ENCODE data around the gene FZD2. TPM values are rescaled to one million over a fixed set of nuclear protein-coding genes. Genes with fewer than 3 reads are reported as not detected.
A peak's percentile ranks its signal among the peaks of the same experiment; 100 is the strongest.

The FZD2 gene
- total RNA-seq, 1 donor from 2014 or later = 54.4 TPM

- TF ChIP-seq, protein P1, sequence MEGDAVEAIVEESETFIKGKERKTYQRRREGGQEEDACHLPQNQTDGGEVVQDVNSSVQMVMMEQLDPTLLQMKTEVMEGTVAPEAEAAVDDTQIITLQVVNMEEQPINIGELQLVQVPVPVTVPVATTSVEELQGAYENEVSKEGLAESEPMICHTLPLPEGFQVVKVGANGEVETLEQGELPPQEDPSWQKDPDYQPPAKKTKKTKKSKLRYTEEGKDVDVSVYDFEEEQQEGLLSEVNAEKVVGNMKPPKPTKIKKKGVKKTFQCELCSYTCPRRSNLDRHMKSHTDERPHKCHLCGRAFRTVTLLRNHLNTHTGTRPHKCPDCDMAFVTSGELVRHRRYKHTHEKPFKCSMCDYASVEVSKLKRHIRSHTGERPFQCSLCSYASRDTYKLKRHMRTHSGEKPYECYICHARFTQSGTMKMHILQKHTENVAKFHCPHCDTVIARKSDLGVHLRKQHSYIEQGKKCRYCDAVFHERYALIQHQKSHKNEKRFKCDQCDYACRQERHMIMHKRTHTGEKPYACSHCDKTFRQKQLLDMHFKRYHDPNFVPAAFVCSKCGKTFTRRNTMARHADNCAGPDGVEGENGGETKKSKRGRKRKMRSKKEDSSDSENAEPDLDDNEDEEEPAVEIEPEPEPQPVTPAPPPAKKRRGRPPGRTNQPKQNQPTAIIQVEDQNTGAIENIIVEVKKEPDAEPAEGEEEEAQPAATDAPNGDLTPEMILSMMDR (conservative IDR thresholded peaks at IDR 0.05) = no peak
- H3K4me3 Mint-ChIP-seq = peak overlapping the region; percentile 30
- H3K9me3 Mint-ChIP-seq = no peaks in the 10 kb centered on the region
- no peak for DNase-seq (ENCODE audit: extremely low spot score, unreplicated experiment)
- peaks cover 8% of the 10 kb centered on the region for H3K27me3 Mint-ChIP-seq
- peaks cover 35% of the 10 kb centered on the region for H3K4me1 Mint-ChIP-seq (ENCODE audit: unreplicated experiment)
- peak overlapping the region; percentile 7 for H3K27ac Mint-ChIP-seq
- H3K36me3 Mint-ChIP-seq = no peaks in the 10 kb centered on the region
These were observed 45.1 kb downstream of the FZD2 start for GRCh38 chr17:44602390-44602789.

GRCh38 chr17:44602970-44603369 lies 45.7 kb downstream of the FZD2 start:
- H3K4me1 Mint-ChIP-seq (ENCODE audit: unreplicated experiment) = peaks cover 31% of the 10 kb centered on the region
- H3K4me3 Mint-ChIP-seq = no peak overlapping the region
- TF ChIP-seq, protein P1 (conservative IDR thresholded peaks at IDR 0.05) = no peak
- no peaks in the 10 kb centered on the region for H3K36me3 Mint-ChIP-seq
- DNase-seq (ENCODE audit: extremely low spot score, unreplicated experiment) = no peak
- no peaks in the 10 kb centered on the region for H3K9me3 Mint-ChIP-seq
- H3K27ac Mint-ChIP-seq = no peak overlapping the region
- H3K27me3 Mint-ChIP-seq = peaks cover 8% of the 10 kb centered on the region

- H3K27ac Mint-ChIP-seq = no peak overlapping the region
- no peaks in the 10 kb centered on the region for H3K36me3 Mint-ChIP-seq
- H3K27me3 Mint-ChIP-seq = peaks cover 8% of the 10 kb centered on the region
- H3K4me3 Mint-ChIP-seq = no peak overlapping the region
- H3K9me3 Mint-ChIP-seq = no peaks in the 10 kb centered on the region
- H3K4me1 Mint-ChIP-seq (ENCODE audit: unreplicated experiment) = peaks cover 35% of the 10 kb centered on the region
- no peak for DNase-seq (ENCODE audit: extremely low spot score, unreplicated experiment)
- TF ChIP-seq, protein P1 (conservative IDR thresholded peaks at IDR 0.05) = no peak
These were observed 47.0 kb downstream of the FZD2 start for GRCh38 chr17:44604116-44604761.

GRCh38 chr17:44604768-44605485 lies 47.6 kb downstream of the FZD2 start:
- TF ChIP-seq, protein P1 (conservative IDR thresholded peaks at IDR 0.05) = no peak
- H3K36me3 Mint-ChIP-seq = no peaks in the 10 kb centered on the region
- peaks cover 8% of the 10 kb centered on the region for H3K27me3 Mint-ChIP-seq
- H3K4me3 Mint-ChIP-seq = no peak overlapping the region
- peaks cover 33% of the 10 kb centered on the region for H3K4me1 Mint-ChIP-seq (ENCODE audit: unreplicated experiment)
- H3K9me3 Mint-ChIP-seq = no peaks in the 10 kb centered on the region
- DNase-seq (ENCODE audit: extremely low spot score, unreplicated experiment) = no peak
- no peak overlapping the region for H3K27ac Mint-ChIP-seq

- Mint-ChIP-seq H3K36me3 (no peaks in the 10 kb centered on the region), H3K27me3 (peaks cover 8% of the 10 kb centered on the region), H3K9me3 (no peaks in the 10 kb centered on the region), H3K4me1 (ENCODE audit: unreplicated experiment) (peaks cover 43% of the 10 kb centered on the region), H3K4me3 (no peak overlapping the region), H3K27ac (no peak overlapping the region)
- TF ChIP-seq, protein P1 (conservative IDR thresholded peaks at IDR 0.05) = no peak
- DNase-seq (ENCODE audit: extremely low spot score, unreplicated experiment) = no peak
These were observed 49.4 kb downstream of the FZD2 start for GRCh38 chr17:44606658-44607057.
